Measurements from ENCODE around the gene DCUN1D1.

DCUN1D1 gene

GRCh38 chr3:182889948-182890629, 90.2 kb downstream of the DCUN1D1 start:
- no peak for DNase-seq

All from eye (tissue), 1 donor.